DOHH2 (cell line): Measurements from ENCODE around the gene C2CD3.

Experiments
- H3F3A ChIP-seq: fragments of 200-600 bp; sonication (generic), shearing (Covaris generic); 2 replicates; pipeline ENCODE4 v1.6.0; 2016; ENCODE audit warnings: antibody characterized with exemption, mild to moderate bottlenecking; ENCODE audit not compliant: control insufficient read depth, insufficient read depth
- H3K27ac ChIP-seq: fragments of 200-600 bp; sonication (generic); 2 replicates; pipeline ENCODE4 v1.5.1; 2014; ENCODE audit warnings: low read depth, mild to moderate bottlenecking, low read length, moderate library complexity
- H3K27me3 ChIP-seq: fragments of 200-600 bp; sonication (generic); 2 replicates; pipeline ENCODE4 v1.6.1; 2014; ENCODE audit warnings: mild to moderate bottlenecking, low read length, mixed read lengths; ENCODE audit not compliant: control insufficient read depth
- H3K36me3 ChIP-seq: fragments of 200-600 bp; sonication (generic); 2 replicates; pipeline ENCODE4 v1.6.1; 2014; ENCODE audit warnings: mild to moderate bottlenecking, low read length, moderate library complexity, mixed read lengths; ENCODE audit not compliant: control insufficient read depth
- H3K4me1 ChIP-seq: fragments of 200-600 bp; sonication (generic); 2 replicates; pipeline ENCODE4 v1.6.1; 2014; ENCODE audit warnings: mild to moderate bottlenecking, low read length, mixed read lengths; ENCODE audit not compliant: control insufficient read depth
- H3K4me2 ChIP-seq: fragments of 200-600 bp; sonication (generic); 2 replicates; pipeline ENCODE4 v1.6.0; 2014; ENCODE audit warnings: mild to moderate bottlenecking, low read length, moderate library complexity
- H3K4me3 ChIP-seq: fragments of 200-600 bp; sonication (generic); 2 replicates; pipeline ENCODE4 v1.5.1; 2014; ENCODE audit warnings: mild to moderate bottlenecking, low read length, mixed read lengths
- H3K79me2 ChIP-seq: fragments of 200-600 bp; sonication (generic); 2 replicates; pipeline ENCODE4 v1.6.1; 2014; ENCODE audit warnings: mild to moderate bottlenecking, low read length, mixed read lengths; ENCODE audit not compliant: control insufficient read depth
- H3K9me2 ChIP-seq: fragments of 200-600 bp; sonication (generic); replicated peaks from 2 replicates; pipeline ENCODE4 v1.6.1; 2014; ENCODE audit warnings: mild to moderate bottlenecking, low read length, mixed read lengths; ENCODE audit not compliant: control insufficient read depth
- H3K9me3 ChIP-seq: fragments of 200-600 bp; sonication (generic); 2 replicates; pipeline ENCODE4 v1.6.1; 2014; ENCODE audit warnings: antibody characterized with exemption, low read length, mixed read lengths; ENCODE audit not compliant: control insufficient read depth, insufficient read depth
- H4K20me1 ChIP-seq: fragments of 200-600 bp; sonication (generic); 2 replicates; pipeline ENCODE4 v1.6.0; 2014; ENCODE audit warnings: low read depth, mild to moderate bottlenecking, antibody characterized with exemption, low read length, moderate library complexity; ENCODE audit not compliant: control insufficient read depth, insufficient read depth
- EZH2phosphoT487 ChIP-seq: fragments of 200-600 bp; sonication (generic); IDR thresholded peaks from 2 replicates; pipeline ENCODE4 v1.6.1; 2017; ENCODE audit warnings: borderline replicate concordance, mild to moderate bottlenecking, antibody characterized with exemption, low read length, moderate library complexity, mixed read lengths
- TF ChIP-seq, protein P1 (sequence below): fragments of 200-600 bp; sonication (generic); IDR thresholded peaks from one replicate; pipeline ENCODE4 v1.5.1; 2014; ENCODE audit warnings: antibody characterized with exemption, mild to moderate bottlenecking, low read depth, low read length; ENCODE audit not compliant: poor library complexity, severe bottlenecking

C2CD3 gene

DNA sequence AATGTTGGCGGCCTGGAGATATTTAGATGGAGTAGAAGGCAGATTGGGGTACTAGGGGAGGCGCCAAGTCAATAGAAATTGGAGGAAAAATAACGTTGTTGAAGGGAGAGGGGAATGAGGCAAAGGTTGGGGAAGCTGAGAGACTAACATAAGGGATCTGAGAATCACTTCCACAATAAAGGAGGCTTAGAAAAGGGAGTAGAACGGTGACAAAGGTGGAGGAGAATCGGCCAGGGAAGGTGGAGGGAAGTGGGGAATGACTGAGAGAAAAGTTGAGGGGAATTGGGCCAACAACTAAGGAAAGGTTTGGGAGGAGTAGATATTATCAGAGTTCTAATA is 797 bp upstream of the C2CD3 start:
- no peaks in the 10 kb centered on the region for H3F3A ChIP-seq
- H3K36me3 ChIP-seq: peaks cover 51% of the 10 kb centered on the region
- H3K4me3 ChIP-seq: peak overlapping the region; percentile 92
- peak overlapping the region; percentile 70 for H3K27ac ChIP-seq
- peak overlapping the region; percentile 81 for H3K4me2 ChIP-seq
- H4K20me1 ChIP-seq: no peaks in the 10 kb centered on the region
- peaks cover 79% of the 10 kb centered on the region for H3K79me2 ChIP-seq
- no peaks in the 10 kb centered on the region for H3K9me2 ChIP-seq
- H3K4me1 ChIP-seq: peaks cover 38% of the 10 kb centered on the region
- no peaks in the 10 kb centered on the region for H3K9me3 ChIP-seq
- no peaks in the 10 kb centered on the region for H3K27me3 ChIP-seq
- no peak for TF ChIP-seq EZH2phosphoT487
- TF ChIP-seq, protein P1, sequence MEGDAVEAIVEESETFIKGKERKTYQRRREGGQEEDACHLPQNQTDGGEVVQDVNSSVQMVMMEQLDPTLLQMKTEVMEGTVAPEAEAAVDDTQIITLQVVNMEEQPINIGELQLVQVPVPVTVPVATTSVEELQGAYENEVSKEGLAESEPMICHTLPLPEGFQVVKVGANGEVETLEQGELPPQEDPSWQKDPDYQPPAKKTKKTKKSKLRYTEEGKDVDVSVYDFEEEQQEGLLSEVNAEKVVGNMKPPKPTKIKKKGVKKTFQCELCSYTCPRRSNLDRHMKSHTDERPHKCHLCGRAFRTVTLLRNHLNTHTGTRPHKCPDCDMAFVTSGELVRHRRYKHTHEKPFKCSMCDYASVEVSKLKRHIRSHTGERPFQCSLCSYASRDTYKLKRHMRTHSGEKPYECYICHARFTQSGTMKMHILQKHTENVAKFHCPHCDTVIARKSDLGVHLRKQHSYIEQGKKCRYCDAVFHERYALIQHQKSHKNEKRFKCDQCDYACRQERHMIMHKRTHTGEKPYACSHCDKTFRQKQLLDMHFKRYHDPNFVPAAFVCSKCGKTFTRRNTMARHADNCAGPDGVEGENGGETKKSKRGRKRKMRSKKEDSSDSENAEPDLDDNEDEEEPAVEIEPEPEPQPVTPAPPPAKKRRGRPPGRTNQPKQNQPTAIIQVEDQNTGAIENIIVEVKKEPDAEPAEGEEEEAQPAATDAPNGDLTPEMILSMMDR: no peak

DNA sequence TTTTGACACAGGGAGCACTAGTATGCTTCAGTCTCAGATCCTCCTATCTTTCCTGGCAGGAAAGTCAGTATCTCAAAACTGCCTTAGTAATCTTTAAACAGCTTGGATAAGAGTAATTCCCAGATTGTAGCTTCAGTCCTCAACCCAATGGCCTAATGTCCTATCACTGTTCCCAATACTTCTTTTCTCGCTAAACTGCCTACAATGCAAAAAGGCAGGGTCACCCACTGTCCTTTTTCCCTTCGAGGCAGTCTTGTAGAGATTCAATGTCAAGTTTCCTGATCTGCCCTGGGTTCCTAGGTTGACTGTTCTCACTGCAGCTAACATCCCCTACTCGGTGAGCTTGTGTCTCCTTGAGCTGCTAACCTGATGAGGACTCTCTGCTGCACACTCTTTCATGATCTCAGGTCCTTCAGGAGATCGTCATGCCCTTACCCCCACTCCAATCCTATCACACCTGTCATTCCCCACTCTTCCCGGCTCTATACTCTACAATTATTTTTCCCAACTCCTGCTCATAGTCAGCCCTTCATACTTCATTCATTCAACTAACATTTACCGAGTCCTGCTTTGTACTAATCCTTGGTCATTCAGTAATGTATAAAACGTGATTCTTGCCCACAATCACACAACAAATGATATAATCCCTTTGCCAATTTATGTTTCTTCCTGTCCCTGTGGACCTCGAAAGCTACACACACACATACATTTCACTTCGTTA is 904 bp downstream of the C2CD3 start:
- Histone ChIP-seq H4K20me1 (no peaks in the 10 kb centered on the region), H3K9me3 (no peaks in the 10 kb centered on the region), H3K79me2 (peaks cover 65% of the 10 kb centered on the region), H3K36me3 (peaks cover 57% of the 10 kb centered on the region), H3K4me1 (peaks cover 38% of the 10 kb centered on the region), H3K27ac (peak overlapping the region; percentile 70), H3F3A (no peaks in the 10 kb centered on the region), H3K4me3 (peak overlapping the region; percentile 88), H3K9me2 (no peaks in the 10 kb centered on the region), H3K27me3 (no peaks in the 10 kb centered on the region), H3K4me2 (peak overlapping the region; percentile 88)
- no peak for TF ChIP-seq EZH2phosphoT487
- TF ChIP-seq, protein P1: no peak

DNA sequence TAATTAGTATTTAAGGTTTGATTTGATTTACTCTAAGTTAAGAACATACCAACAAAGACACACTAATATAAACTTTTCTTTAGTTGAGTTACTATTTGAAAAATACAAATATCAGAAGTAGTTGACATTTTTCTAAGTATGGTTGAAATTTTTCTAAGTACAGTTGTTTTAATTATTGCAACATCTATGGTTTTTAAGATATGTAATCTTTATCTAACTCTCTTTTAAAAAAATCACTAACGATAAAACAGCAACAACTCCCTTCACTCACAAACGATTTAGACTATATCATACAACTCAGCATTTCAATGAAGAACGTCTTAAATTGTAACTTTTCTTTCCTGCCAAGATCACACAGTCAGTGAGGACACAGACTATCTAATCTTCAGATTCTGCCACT is 2.0 kb downstream of the C2CD3 start:
- Histone ChIP-seq H3K4me3 (peak overlapping the region; percentile 88), H3K27me3 (no peaks in the 10 kb centered on the region), H3K4me2 (peak overlapping the region; percentile 88), H3K79me2 (peaks cover 58% of the 10 kb centered on the region), H3F3A (peaks cover 3% of the 10 kb centered on the region; the same call in 1 of the 2 replicates), H3K9me3 (no peaks in the 10 kb centered on the region), H3K4me1 (peaks cover 31% of the 10 kb centered on the region), H3K27ac (no peak overlapping the region), H3K9me2 (no peaks in the 10 kb centered on the region), H4K20me1 (no peaks in the 10 kb centered on the region), H3K36me3 (peaks cover 56% of the 10 kb centered on the region)
- TF ChIP-seq EZH2phosphoT487: no peak
- TF ChIP-seq, protein P1: no peak
